ENCODE results near the gene PAQR4.

The PAQR4 gene

DNA sequence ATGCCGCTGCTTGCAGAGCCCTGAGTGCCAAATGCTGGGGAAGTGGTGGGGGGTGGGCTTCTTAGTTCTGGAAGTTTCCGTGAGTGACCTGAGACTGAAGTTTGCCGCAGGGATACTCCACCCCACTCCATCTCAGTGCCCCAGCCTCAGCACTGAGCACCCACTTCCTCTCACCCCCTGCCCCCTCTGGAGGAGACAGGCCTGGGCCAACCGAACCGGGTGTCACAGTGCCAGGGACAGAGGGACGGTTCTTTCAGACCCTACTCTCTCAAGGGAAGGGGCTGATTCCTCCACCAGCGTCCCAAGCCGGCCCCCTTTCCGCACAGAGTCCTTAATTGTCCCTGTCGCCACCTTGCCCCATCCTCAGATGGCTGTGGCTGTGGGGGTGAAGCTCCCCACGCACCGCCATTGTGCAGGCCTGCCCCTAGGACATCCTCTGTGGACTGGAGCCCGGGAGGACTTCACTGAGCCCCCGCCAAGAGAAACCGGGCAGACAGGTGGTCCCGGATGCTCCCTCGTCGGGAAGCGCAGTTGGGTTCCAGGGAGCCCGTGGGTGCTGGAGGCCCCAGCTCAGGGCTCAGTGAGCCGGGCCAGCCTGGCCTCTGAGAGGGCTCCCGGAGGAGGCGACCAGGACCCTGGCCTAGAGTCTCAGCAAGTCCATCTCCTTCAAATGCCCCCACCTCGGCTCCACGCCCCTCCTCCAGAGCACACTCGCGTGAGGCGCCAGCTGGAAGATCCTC lies 6.6 kb upstream of the PAQR4 start:
- TF ChIP-seq ZNF70 (CRISPR knock-in tag; IDR thresholded peaks at IDR 0.05), result no peak
- TF ChIP-seq OSR1 (CRISPR knock-in tag; IDR thresholded peaks at IDR 0.05), result no peak
- TF ChIP-seq ISL1 (CRISPR knock-in tag; IDR thresholded peaks at IDR 0.05), result no peak
- ATAC-seq, result peak; percentile 2; the same call in 1 of the 3 replicates

GRCh38 chr16:2963074-2963722 lies 6.0 kb upstream of the PAQR4 start:
- no peak for TF ChIP-seq ZC3H10 (CRISPR knock-in tag; IDR thresholded peaks at IDR 0.05)
- TF ChIP-seq RARB (CRISPR knock-in tag; IDR thresholded peaks at IDR 0.05), result no peak
- TF ChIP-seq GLIS3 (CRISPR knock-in tag; IDR thresholded peaks at IDR 0.05), result no peak
- TF ChIP-seq TCF4 (CRISPR knock-in tag; IDR thresholded peaks at IDR 0.05; ENCODE audit: borderline replicate concordance), result no peak
- TF ChIP-seq PPARA (CRISPR knock-in tag; IDR thresholded peaks at IDR 0.05; ENCODE audit: borderline replicate concordance), result no peak
- no peak for TF ChIP-seq TOX (CRISPR knock-in tag; IDR thresholded peaks at IDR 0.05; ENCODE audit: borderline replicate concordance)
- no peak for TF ChIP-seq ARNTL (CRISPR knock-in tag; IDR thresholded peaks at IDR 0.05; ENCODE audit: borderline replicate concordance, low read depth)
- TF ChIP-seq ZFP3 (CRISPR knock-in tag; IDR thresholded peaks at IDR 0.05), result no peak
- TF ChIP-seq BACH2 (CRISPR knock-in tag; IDR thresholded peaks at IDR 0.05; ENCODE audit: borderline replicate concordance), result no peak
- TF ChIP-seq ZFP30 (CRISPR knock-in tag; IDR thresholded peaks at IDR 0.05), result no peak
- no peak for TF ChIP-seq CSRNP3 (CRISPR knock-in tag; IDR thresholded peaks at IDR 0.05)
- no peak for TF ChIP-seq CSDC2 (CRISPR knock-in tag; IDR thresholded peaks at IDR 0.05)
- no peak for TF ChIP-seq OSR1 (CRISPR knock-in tag; IDR thresholded peaks at IDR 0.05)
- no peak for TF ChIP-seq ZNF8 (CRISPR knock-in tag; IDR thresholded peaks at IDR 0.05)
- no peak; the same call in 2 of the 3 replicates for ATAC-seq

DNA sequence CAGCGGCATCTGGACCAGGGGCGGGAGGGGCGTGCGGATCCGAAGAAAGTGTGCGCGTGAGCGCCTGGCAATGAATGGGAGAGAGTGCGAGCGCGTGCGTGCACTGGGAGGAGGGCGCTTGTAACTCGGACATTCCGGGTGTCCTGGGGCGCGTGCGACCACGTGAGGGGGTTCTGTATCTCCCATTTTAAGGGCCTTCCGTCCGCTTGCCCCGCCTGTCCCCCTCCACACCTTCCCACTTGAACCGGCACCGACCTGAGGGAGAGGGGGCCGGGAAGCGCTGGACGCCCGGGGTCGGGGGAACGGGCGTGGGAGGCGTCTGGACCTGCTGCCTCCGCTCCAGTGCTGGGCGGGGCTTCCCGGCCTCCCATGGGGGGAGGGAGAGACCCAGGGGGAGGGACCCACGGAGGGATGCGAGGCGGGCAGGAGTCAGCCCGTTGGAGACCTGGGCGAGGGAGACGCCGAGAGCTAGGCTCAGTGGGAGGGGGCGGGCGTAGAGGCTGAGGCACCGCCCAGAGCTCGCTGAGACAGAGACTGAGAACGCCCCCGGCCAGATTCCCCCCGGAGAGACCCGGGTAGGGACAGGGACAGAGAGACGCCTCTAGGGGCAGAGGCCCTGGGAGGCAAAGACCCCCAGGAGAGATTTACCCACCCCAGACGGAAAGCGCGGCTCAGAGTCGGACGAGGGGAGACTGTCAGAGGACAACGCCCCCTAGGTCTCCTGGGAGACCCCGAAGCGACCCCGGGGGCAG lies 5.2 kb upstream of the PAQR4 start, which contains the start of gene KREMEN2:
Gene KREMEN2, plus strand, starts transcription at position 553 of the 752 bp plus-strand sequence. CDS start 246 bp downstream, outside the sequence.
- TF ChIP-seq CSRNP3 (CRISPR knock-in tag; IDR thresholded peaks at IDR 0.05) (no peak), OSR1 (CRISPR knock-in tag; IDR thresholded peaks at IDR 0.05) (no peak), ISL1 (CRISPR knock-in tag; IDR thresholded peaks at IDR 0.05) (no peak), RARB (CRISPR knock-in tag; IDR thresholded peaks at IDR 0.05) (no peak), ESRRG (CRISPR knock-in tag; IDR thresholded peaks at IDR 0.05) (no peak), SNAI2 (CRISPR knock-in tag; IDR thresholded peaks at IDR 0.05) (no peak), ZNF70 (CRISPR knock-in tag; IDR thresholded peaks at IDR 0.05) (no peak)
- TF ChIP-seq, protein P1, sequence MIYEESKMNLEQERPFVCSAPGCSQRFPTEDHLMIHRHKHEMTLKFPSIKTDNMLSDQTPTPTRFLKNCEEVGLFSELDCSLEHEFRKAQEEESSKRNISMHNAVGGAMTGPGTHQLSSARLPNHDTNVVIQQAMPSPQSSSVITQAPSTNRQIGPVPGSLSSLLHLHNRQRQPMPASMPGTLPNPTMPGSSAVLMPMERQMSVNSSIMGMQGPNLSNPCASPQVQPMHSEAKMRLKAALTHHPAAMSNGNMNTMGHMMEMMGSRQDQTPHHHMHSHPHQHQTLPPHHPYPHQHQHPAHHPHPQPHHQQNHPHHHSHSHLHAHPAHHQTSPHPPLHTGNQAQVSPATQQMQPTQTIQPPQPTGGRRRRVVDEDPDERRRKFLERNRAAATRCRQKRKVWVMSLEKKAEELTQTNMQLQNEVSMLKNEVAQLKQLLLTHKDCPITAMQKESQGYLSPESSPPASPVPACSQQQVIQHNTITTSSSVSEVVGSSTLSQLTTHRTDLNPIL (CRISPR knock-in tag; IDR thresholded peaks at IDR 0.05; ENCODE audit: low read depth), result no peak
- ATAC-seq, result peak; percentile 36

- ATAC-seq, result peak; percentile 22
- TF ChIP-seq ZNF8 (CRISPR knock-in tag; IDR thresholded peaks at IDR 0.05), result no peak
- no peak for TF ChIP-seq TCF4 (CRISPR knock-in tag; IDR thresholded peaks at IDR 0.05; ENCODE audit: borderline replicate concordance)
- TF ChIP-seq GLIS3 (CRISPR knock-in tag; IDR thresholded peaks at IDR 0.05), result no peak
- TF ChIP-seq, protein P1 (CRISPR knock-in tag; IDR thresholded peaks at IDR 0.05; ENCODE audit: low read depth), result no peak
Measured at GRCh38 chr16:2964475-2965336, 4.4 kb upstream of the PAQR4 start.
